Loucy (cell line): ENCODE results near the gene CFAP73.
"Not testable (repeated sequence)": the region's sequence is repeated elsewhere in the genome, so short reads cannot be mapped to it uniquely, and the experiment has no call there.

ENCODE experiments used
- H2AFZ ChIP-seq: fragments of 200-600 bp; sonication (generic); 2 replicates; pipeline ENCODE4 v1.6.0; 2016; ENCODE audit warnings: antibody characterized with exemption, mild to moderate bottlenecking, low read length, moderate library complexity
- H3F3A ChIP-seq: fragments of 200-600 bp; 2 replicates; pipeline ENCODE4 v1.6.0; 2016; ENCODE audit warnings: antibody characterized with exemption, low read depth, mild to moderate bottlenecking
- H3K27me3 ChIP-seq: fragments of 200-600 bp; sonication (generic); 2 replicates; pipeline ENCODE4 v1.6.1; 2014; ENCODE audit warnings: low read length, mild to moderate bottlenecking; ENCODE audit not compliant: insufficient read depth, poor library complexity, severe bottlenecking
- H3K36me3 ChIP-seq: fragments of 200-600 bp; sonication (generic); 2 replicates; pipeline ENCODE4 v1.6.1; 2016; ENCODE audit warnings: low read length; ENCODE audit not compliant: insufficient read depth
- H3K4me1 ChIP-seq: fragments of 200-600 bp; sonication (generic); 2 replicates; pipeline ENCODE4 v1.5.1; 2014; ENCODE audit warnings: low read length, mild to moderate bottlenecking; ENCODE audit not compliant: insufficient read depth, poor library complexity, severe bottlenecking
- H3K4me2 ChIP-seq: fragments of 200-600 bp; sonication (generic); 2 replicates; pipeline ENCODE4 v1.6.0; 2014; ENCODE audit warnings: antibody characterized with exemption, low read length, low read depth, mild to moderate bottlenecking; ENCODE audit not compliant: poor library complexity, severe bottlenecking
- H3K4me3 ChIP-seq: fragments of 200-600 bp; sonication (generic); 2 replicates; pipeline ENCODE4 v1.5.1; 2014; ENCODE audit warnings: low read length, mild to moderate bottlenecking, mixed read lengths; ENCODE audit not compliant: poor library complexity, severe bottlenecking
- H3K79me2 ChIP-seq: fragments of 200-600 bp; sonication (generic); 2 replicates; pipeline ENCODE4 v1.6.1; 2014; ENCODE audit warnings: low read length; ENCODE audit not compliant: insufficient read depth
- H3K9ac ChIP-seq: fragments of 200-600 bp; sonication (generic); 2 replicates; pipeline ENCODE4 v1.6.0; 2014; ENCODE audit warnings: mild to moderate bottlenecking, low read depth, low read length, moderate library complexity; ENCODE audit not compliant: poor library complexity, severe bottlenecking
- H3K9me2 ChIP-seq: fragments of 200-600 bp; sonication (generic); replicated peaks from 2 replicates; pipeline ENCODE4 v1.6.1; 2016; ENCODE audit warnings: low read depth, low read length, mixed read lengths
- H3K9me3 ChIP-seq: fragments of 200-600 bp; sonication (generic); 2 replicates; pipeline ENCODE4 v1.6.1; 2014; ENCODE audit warnings: mild to moderate bottlenecking, antibody characterized with exemption, low read length, low read depth; ENCODE audit not compliant: insufficient read depth
- H4K20me1 ChIP-seq: fragments of 200-600 bp; sonication (generic); 2 replicates; pipeline ENCODE4 v1.6.0; 2014; ENCODE audit warnings: antibody characterized with exemption, low read length, mild to moderate bottlenecking; ENCODE audit not compliant: insufficient read depth, poor library complexity, severe bottlenecking
- CTCF ChIP-seq: fragments of 200-600 bp; sonication (generic); conservative IDR thresholded peaks from 2 replicates; pipeline ENCODE4 v1.5.1; 2014; ENCODE audit warnings: mild to moderate bottlenecking, antibody characterized with exemption, low read length
- EZH2phosphoT487 ChIP-seq: fragments of 200-600 bp; IDR thresholded peaks from 2 replicates; pipeline ENCODE4 v1.6.1; 2018; ENCODE audit warnings: antibody characterized with exemption, mild to moderate bottlenecking, moderate library complexity, borderline replicate concordance

Gene CFAP73

GRCh38 chr12:113116875-113117274 lies 32.6 kb upstream of the CFAP73 start:
- H3F3A ChIP-seq: no peaks in the 10 kb centered on the region
- H3K27me3 ChIP-seq: no peaks in the 10 kb centered on the region
- TF ChIP-seq EZH2phosphoT487 (no peak), CTCF (no peak)
- H3K79me2 ChIP-seq: no peaks in the 10 kb centered on the region
- H3K4me3 ChIP-seq: no peak overlapping the region
- no peak overlapping the region for H3K9ac ChIP-seq
- H4K20me1 ChIP-seq: no peaks in the 10 kb centered on the region
- H2AFZ ChIP-seq: no peak overlapping the region
- H3K4me1 ChIP-seq: no peaks in the 10 kb centered on the region
- H3K9me2 ChIP-seq: no peaks in the 10 kb centered on the region
- H3K9me3 ChIP-seq: no peaks in the 10 kb centered on the region
- no peaks in the 10 kb centered on the region for H3K36me3 ChIP-seq
- H3K4me2 ChIP-seq: no peak overlapping the region

GRCh38 chr12:113117684-113118083 lies 31.8 kb upstream of the CFAP73 start:
- not testable (repeated sequence) for H3K9me2 ChIP-seq, H3K4me2 ChIP-seq, H3F3A ChIP-seq, H2AFZ ChIP-seq, H3K27me3 ChIP-seq, H3K4me3 ChIP-seq, H3K9ac ChIP-seq, H3K79me2 ChIP-seq, H3K4me1 ChIP-seq, H3K9me3 ChIP-seq, H3K36me3 ChIP-seq, H4K20me1 ChIP-seq

- peaks cover 4% of the 10 kb centered on the region for H3K9me3 ChIP-seq
- no peaks in the 10 kb centered on the region for H3K9me2 ChIP-seq
- H3K4me3 ChIP-seq: no peak overlapping the region
- TF ChIP-seq CTCF: no peak
- TF ChIP-seq EZH2phosphoT487: no peak
- no peak overlapping the region for H3K9ac ChIP-seq
- H3K79me2 ChIP-seq: no peaks in the 10 kb centered on the region
- H3F3A ChIP-seq: no peaks in the 10 kb centered on the region
- H4K20me1 ChIP-seq: no peaks in the 10 kb centered on the region
- H3K4me2 ChIP-seq: no peak overlapping the region
- no peak overlapping the region for H2AFZ ChIP-seq
- H3K4me1 ChIP-seq: no peaks in the 10 kb centered on the region
- H3K36me3 ChIP-seq: no peaks in the 10 kb centered on the region
- H3K27me3 ChIP-seq: no peaks in the 10 kb centered on the region
These were observed 31.4 kb upstream of the CFAP73 start for GRCh38 chr12:113118142-113118541.

- TF ChIP-seq CTCF: no peak
- TF ChIP-seq EZH2phosphoT487: no peak
- Histone ChIP-seq H3K9ac (no peak overlapping the region), H4K20me1 (no peaks in the 10 kb centered on the region), H3K4me3 (no peak overlapping the region), H2AFZ (no peak overlapping the region), H3K9me2 (no peaks in the 10 kb centered on the region), H3K4me2 (no peak overlapping the region), H3F3A (no peaks in the 10 kb centered on the region), H3K27me3 (no peaks in the 10 kb centered on the region), H3K79me2 (no peaks in the 10 kb centered on the region), H3K9me3 (peaks cover 5% of the 10 kb centered on the region), H3K36me3 (no peaks in the 10 kb centered on the region), H3K4me1 (no peaks in the 10 kb centered on the region)
These were observed 29.4 kb upstream of the CFAP73 start for GRCh38 chr12:113119980-113120669.
